Measurements from ENCODE around the gene PSMD11. TPM values are rescaled to one million over a fixed set of nuclear protein-coding genes. Genes with fewer than 3 reads are reported as not detected.
"Not testable (repeated sequence)": the region's sequence is repeated elsewhere in the genome, so short reads cannot be mapped to it uniquely, and the experiment has no call there.

Gene PSMD11
- 110 and 122 TPM in 2 replicates for total RNA-seq (2014; rRNA removed; shearing (Covaris generic))

DNA sequence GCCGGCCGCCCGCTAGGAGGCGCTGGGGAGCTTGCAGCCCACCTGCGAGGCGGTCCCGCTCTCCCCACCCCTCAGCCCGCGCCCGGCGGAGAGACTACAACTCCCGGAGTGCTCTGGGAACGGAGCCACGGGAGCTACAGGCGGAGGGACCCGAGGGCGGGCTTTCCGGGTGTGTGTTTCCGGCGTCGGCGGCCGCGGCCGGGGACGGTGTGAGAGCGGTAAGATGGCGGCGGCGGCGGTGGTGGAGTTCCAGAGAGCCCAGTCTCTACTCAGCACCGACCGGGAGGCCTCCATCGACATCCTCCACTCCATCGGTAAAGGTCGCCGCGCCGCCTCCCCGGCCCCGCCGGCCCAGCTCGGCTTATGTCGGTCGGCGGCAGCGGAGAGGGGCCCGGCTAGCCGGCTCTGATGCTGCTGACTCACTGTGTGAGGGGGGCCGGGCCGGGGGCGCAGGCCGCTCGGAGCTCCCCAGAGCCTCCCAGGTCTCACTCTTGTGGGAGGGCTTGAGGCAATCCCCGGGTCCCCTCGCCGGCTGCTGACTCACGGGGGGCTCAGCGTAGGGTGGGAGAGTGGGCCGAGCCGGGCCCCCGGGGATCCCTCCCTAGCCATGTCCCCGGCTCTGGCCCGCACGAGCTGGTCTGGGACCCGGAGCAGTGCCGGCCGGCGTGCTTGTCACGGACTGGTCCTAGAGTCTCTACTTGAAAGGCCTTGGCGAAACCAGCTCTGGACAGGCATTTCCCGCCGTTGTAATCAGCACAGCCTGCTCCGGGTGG lies at the start of gene PSMD11:
Gene PSMD11 (plus strand): TSS at position 210 of the 773 bp plus-strand sequence. CDS start 14 bp downstream, at position 224.
- DNase-seq (ENCODE audit: low spot score), result peak; percentile 99

DNA sequence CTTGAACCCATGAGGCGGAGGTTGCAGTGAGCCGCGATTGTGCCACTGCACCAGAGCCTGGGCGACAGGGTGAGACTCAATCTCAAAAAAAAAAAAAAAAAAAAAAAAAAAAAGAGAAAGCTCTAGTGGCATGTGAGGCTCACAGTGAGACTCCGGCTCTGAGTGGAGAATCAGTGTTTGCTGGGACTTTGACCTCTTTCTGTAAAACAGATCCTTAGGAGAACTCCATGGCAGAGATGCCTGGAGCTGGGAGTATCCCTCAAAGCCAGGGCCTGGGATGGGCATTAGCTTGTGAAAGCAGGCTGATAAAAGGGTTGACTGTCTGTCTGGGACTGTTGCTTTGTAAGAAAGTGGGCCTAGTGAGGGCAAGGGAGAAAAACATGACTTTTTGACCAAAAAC lies 48.0 kb upstream of the PSMD11 start:
- no peak for DNase-seq (ENCODE audit: low spot score)

DNA sequence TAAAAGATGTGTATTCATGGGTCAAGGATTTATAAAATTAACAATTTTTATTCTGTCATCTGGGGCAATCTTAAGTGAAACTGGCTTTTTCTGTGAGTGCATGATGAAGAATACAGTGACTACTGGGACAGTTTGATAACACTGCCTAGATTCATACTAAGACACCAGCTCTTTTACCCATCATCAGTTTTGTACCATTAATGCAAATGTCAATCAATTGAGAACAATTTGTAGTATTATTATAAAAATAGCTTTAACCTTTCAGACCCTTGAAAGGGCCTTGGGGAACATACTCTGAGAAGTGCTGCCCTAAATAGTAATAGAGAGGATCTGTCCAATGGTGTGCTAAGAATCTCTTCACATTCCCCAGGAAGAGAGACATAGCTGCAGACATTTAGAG lies 45.4 kb upstream of the PSMD11 start:
- DNase-seq (ENCODE audit: low spot score), result no peak

- not testable (repeated sequence) for DNase-seq (ENCODE audit: low spot score)
These were observed 34.2 kb upstream of the PSMD11 start for GRCh38 chr17:32410085-32410484.

- no peak for DNase-seq (ENCODE audit: low spot score)
These were observed 17.4 kb upstream of the PSMD11 start for GRCh38 chr17:32426894-32427293.

DNA sequence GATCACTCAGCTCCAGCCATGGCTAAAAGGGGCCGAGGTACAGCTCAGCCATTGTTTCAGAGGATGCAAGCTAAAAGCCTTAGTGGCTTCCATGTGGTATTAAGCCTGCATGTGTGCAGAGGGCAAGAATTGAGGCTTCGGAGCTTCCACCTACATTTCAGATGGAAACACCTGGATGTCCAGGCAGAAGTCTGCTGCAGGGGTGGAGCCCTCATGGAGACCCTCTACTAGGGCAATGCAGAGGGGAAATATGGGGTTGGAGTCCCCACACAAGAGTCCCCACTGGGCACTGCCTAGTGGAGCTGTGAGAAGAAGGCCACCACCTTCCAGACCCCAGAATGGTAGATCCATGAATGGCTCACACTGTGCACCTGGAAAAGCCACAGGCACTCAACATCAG lies 14.7 kb upstream of the PSMD11 start:
- no peak for DNase-seq (ENCODE audit: low spot score)

GRCh38 chr17:32440722-32441121 lies 3.6 kb upstream of the PSMD11 start:
- DNase-seq (ENCODE audit: low spot score), result no peak

- DNase-seq (ENCODE audit: low spot score), result no peak
These were observed 2.4 kb upstream of the PSMD11 start for GRCh38 chr17:32441886-32442285.

DNA sequence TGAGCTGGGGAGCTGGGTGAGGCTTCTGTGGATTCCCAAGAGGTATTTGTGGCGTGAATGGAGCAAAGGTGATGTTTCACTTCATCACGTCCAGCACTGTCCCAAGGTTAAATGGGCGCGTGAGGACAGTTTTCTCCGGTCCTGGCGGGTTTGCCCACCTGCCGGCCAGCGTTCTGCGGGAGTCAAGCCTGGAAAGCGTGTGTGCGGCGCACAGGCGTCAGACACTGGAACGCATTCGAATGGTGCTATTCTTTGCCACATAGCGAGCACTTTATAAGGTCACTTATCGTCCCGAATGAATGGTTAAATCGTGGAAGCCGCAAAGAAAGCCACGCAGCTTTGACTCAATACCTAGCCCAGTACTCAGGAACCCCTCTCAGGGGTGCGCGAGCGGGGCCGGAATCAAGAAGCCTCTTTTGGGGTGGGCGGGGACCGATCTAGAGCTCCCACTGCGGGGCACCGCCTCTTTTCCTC lies 446 bp upstream of the PSMD11 start:
- DNase-seq (ENCODE audit: low spot score), result no peak

- peak; percentile 80 for DNase-seq (ENCODE audit: low spot score)
These were observed 735 bp downstream of the PSMD11 start for GRCh38 chr17:32445074-32445415.

- DNase-seq (ENCODE audit: low spot score), result no peak
These were observed 1.2 kb downstream of the PSMD11 start for GRCh38 chr17:32445497-32445896.

DNA sequence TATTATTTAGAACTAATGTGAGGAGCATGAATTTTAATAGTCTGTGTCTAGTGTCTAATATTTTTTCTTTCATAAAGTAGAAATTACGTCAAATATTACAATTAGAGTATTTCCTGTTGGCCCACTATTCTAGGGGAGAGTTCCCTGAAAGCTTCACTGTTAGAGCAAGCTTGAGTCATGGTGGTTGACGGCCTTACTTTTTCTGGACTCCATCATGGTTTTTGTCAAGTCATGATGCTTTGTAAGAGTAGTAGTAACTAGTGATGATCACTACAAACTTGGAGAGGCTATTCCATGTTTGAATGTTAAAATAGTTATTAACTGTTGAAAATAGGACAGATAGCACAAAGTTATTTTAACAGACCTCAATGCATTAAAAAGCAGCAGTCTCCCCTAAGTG lies 1.7 kb downstream of the PSMD11 start:
- DNase-seq (ENCODE audit: low spot score), result peak; percentile 11

DNA sequence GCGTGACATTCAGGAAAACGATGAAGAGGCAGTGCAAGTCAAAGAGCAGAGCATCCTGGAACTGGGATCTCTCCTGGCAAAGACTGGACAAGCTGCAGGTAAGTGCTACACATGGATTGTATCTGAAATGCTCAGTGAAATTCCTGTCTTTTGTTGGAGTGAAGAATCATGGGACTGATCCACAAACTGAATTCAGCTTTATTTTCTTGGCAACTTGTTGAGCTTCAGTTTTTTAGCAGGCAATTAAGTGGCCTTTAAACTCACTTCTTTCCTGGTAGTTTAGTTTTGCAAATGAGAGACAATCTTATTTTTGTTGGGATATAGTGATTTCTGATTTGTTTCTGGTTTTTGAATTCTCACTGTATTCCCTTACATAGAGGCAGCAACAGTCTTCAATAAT lies 2.6 kb downstream of the PSMD11 start:
- DNase-seq (ENCODE audit: low spot score), result no peak

DNA sequence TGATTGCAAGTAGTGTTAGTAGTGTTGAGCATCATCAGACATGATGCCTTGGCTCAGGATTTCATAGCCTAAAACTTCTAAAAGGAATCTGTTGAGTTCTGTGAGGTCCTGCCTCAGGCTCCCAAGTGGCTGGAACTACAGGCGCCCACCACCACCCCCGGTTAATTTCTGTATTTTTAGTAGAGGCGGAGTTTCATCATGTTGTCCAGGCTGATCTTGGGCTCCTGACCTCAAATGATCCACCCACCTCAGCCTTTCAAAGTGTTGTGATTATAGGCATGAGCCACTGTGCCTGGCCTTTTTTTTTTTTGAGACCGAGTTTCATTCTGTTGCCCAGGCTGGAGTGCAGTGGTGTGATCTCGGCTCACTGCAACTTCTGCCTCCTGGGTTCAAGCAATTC lies 5.7 kb downstream of the PSMD11 start:
- DNase-seq (ENCODE audit: low spot score), result no peak

- not testable (repeated sequence) for DNase-seq (ENCODE audit: low spot score)
These were observed 6.1 kb downstream of the PSMD11 start for GRCh38 chr17:32450379-32450778.

DNA sequence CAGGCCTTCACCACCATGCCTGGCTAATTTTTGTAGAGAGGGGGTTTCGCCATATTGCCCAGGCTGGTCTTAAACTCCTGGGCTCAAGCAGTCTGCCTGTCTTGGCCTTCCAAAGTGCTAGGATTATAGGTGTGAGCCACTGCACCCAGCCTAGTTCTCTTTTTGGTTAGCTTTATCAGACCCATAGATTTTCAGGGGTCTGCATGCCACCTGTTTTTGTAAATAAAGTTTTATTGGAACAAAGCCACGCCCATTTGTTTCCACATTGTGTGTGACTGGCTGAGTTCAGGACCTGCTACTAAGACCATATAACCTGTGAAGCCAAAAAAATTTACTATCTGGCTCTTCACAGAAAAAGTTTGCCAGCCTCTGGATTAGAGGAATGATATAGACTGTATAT lies 7.6 kb downstream of the PSMD11 start:
- DNase-seq (ENCODE audit: low spot score), result no peak

DNA sequence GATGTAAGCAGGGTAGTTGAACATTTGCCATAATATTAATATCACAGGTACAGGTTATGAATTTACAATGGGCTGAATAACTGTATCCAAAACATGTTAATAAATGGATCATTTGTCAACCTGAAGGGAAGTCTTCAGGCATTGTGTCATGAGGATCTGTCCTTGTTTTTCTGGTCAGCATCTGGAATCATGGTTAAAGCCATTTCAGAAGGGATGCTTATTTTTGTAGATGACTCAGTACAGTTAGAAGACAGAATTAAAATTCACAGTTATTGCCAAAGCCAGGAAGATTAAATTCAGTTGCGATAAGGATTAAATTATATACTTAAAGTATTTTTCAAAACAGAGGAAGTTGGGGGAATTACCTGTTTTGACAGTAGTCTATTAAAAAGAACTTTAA lies 8.0 kb downstream of the PSMD11 start:
- no peak for DNase-seq (ENCODE audit: low spot score)

- DNase-seq (ENCODE audit: low spot score), result no peak
These were observed 9.1 kb downstream of the PSMD11 start for GRCh38 chr17:32453370-32453769.

DNA sequence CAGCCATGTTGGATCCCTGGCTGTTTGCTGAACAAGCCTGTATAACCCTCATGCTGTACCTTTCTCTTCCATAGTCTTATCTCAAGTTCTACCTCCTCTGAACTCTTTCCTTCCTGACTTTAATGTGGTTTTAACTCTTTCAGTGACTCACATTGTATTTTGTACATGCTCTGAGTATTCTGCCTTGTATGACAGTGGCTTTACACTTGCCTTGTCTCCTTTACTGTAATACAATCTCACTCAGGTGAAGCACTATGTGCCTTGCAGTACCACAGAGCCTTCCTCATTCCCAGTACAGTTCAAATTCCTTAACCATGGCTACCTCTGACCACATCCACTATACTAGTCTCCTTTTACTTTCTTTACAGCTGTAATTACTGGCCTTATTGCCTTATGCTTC lies 14.1 kb downstream of the PSMD11 start:
- no peak for DNase-seq (ENCODE audit: low spot score)

- no peak for DNase-seq (ENCODE audit: low spot score)
These were observed 15.7 kb downstream of the PSMD11 start for GRCh38 chr17:32460054-32460453.

GRCh38 chr17:32461498-32461852 lies 17.2 kb downstream of the PSMD11 start:
- DNase-seq (ENCODE audit: low spot score), result no peak

DNA sequence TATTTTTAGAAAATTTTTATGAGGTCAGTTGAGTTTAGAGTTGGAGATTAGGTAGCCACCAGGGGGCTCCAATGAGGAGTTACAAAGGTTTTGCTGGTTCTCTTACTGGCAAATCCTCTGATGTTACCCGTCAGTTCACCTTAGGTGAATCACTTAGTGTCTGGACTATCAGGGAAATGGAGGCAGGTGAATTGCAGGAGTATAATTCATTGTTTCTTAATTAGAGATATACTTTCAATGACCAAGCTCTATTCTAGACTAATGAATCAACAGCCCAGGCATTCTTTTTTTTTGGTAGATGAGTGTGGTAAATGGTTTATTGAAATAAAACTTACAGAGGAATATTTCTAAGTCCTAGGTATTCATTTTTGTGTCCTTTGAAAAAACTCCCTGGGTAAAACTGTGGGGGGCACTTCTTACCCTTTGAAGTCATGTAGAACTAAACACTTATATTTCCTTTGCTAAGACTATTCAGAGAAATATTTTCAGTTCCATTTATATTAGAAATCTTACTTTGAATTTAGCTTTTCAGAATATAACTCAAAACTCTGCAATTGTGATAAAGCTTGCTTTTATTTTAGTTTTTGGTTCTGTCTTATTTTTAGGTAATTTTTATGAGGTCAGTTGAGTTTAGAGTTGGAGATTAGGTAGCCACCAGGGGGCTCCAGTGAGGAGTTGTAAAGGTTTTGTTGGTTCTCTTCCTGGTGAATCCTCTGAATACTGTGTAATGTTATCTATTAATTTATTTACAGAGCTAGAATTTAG lies 17.7 kb downstream of the PSMD11 start:
- peak; percentile 88 for DNase-seq (ENCODE audit: low spot score)

DNA sequence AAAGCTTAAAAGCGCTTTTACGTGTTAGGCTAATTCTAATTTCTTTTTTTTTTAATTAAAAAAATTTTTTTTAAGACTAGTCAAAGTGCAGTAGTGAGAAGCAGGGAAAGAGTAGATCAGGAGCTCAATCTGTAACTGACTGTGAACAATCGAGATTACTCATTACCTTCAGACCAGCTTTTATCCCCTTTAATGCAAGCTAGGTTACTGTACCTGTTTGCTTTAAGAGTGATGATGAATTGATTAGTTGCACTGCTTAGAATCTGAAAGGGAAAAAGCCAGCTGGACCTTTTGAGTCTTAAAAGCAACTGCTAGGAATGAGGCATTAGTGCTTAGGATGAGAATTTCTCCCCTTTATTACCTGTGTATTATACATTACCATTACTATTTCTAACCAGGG lies 19.0 kb downstream of the PSMD11 start:
- DNase-seq (ENCODE audit: low spot score), result no peak
